Chondrocyte (in vitro differentiated cells): ENCODE measurements around the gene FAM120A. TPM values are rescaled to one million over a fixed set of nuclear protein-coding genes. Genes with fewer than 3 reads are reported as not detected.

ENCODE experiments used
- DNase-seq: peaks from one replicate; pipeline ENCODE4 v3.0.0; 2021; ENCODE audit warnings: mixed read lengths, low spot score
- H3K27ac Mint-ChIP-seq: one replicate; pipeline ENCODE4 v1.8.0; 2021; ENCODE audit warnings: mild to moderate bottlenecking, moderate library complexity, mixed read lengths; ENCODE audit not compliant: unreplicated experiment
- H3K27me3 Mint-ChIP-seq: 2 replicates; pipeline ENCODE4 v1.8.0; 2021; ENCODE audit warnings: low read depth, mixed read lengths
- H3K36me3 Mint-ChIP-seq: 2 replicates; pipeline ENCODE4 v1.8.0; 2021; ENCODE audit warnings: low read depth, mixed read lengths
- H3K4me1 Mint-ChIP-seq: 2 replicates; pipeline ENCODE4 v1.8.0; 2021; ENCODE audit warnings: low read depth, mild to moderate bottlenecking, mixed read lengths
- H3K4me3 Mint-ChIP-seq: one replicate; pipeline ENCODE4 v1.8.0; 2021; ENCODE audit warnings: mild to moderate bottlenecking, moderate library complexity, mixed read lengths; ENCODE audit not compliant: unreplicated experiment
- H3K9me3 Mint-ChIP-seq: 2 replicates; pipeline ENCODE4 v1.8.0; 2021; ENCODE audit warnings: low read depth, mixed read lengths
- total RNA-seq: library from RNA; stranded (reverse); gene quantifications from 3 replicates; pipeline ENCODE4 v1.2.1, GENCODE V29; 2021
- TF ChIP-seq, protein P1 (sequence below): fragments of 200-600 bp; sonication (generic); IDR thresholded peaks from 2 replicates; pipeline ENCODE4 v1.5.0; 2021; ENCODE audit warnings: antibody characterized with exemption, mild to moderate bottlenecking, moderate library complexity

The FAM120A gene
- total RNA-seq, 1 donor from 2014 or later: 89.9 TPM

DNA sequence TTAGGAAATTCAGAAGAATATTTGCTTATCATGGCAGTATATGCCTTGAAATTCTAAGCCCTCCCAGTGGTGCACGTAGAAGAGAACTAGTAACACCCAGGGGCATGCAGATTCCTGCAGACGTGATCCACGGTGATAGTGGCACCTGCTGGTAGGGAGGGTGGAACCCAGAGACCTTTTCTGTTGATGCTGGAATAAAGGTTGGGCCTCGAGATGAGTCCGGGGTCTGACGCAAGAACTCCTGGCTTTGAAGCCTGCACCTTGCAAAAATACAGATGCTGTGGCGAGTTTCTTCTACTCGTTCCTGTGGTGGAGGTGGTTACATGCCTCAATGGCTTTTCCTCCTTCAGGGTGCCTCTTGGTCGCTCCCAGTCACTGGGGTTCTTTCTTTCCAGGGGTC, 85.4 kb downstream of the FAM120A start:
- peaks cover 9% of the 10 kb centered on the region for H3K4me1 Mint-ChIP-seq
- peaks cover 23% of the 10 kb centered on the region for H3K36me3 Mint-ChIP-seq
- no peaks in the 10 kb centered on the region for H3K9me3 Mint-ChIP-seq
- DNase-seq: no peak
- no peak overlapping the region for H3K4me3 Mint-ChIP-seq
- no peak overlapping the region for H3K27ac Mint-ChIP-seq
- TF ChIP-seq, protein P1, sequence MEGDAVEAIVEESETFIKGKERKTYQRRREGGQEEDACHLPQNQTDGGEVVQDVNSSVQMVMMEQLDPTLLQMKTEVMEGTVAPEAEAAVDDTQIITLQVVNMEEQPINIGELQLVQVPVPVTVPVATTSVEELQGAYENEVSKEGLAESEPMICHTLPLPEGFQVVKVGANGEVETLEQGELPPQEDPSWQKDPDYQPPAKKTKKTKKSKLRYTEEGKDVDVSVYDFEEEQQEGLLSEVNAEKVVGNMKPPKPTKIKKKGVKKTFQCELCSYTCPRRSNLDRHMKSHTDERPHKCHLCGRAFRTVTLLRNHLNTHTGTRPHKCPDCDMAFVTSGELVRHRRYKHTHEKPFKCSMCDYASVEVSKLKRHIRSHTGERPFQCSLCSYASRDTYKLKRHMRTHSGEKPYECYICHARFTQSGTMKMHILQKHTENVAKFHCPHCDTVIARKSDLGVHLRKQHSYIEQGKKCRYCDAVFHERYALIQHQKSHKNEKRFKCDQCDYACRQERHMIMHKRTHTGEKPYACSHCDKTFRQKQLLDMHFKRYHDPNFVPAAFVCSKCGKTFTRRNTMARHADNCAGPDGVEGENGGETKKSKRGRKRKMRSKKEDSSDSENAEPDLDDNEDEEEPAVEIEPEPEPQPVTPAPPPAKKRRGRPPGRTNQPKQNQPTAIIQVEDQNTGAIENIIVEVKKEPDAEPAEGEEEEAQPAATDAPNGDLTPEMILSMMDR: peak; percentile 15
- no peaks in the 10 kb centered on the region for H3K27me3 Mint-ChIP-seq

DNA sequence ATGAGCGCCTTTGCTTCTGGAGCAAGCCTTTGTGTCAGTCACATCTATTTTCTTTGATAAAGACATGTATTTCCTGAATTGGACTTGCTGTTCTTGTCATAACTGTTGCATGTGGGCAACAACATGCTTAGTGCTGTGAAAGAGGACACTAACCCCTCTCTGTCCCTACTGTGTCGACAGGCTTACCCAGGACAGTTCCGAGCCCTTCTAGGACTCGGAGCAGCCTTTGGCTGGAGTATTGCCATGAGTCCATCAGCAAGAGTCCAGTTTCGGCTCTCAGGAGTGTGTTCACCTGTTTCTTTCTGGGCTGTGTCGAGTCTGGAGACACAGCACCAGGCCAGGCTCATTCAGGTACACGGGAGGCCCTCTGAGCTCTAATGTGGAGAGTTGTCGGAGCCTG, 88.8 kb downstream of the FAM120A start:
- Mint-ChIP-seq H3K27me3 (no peaks in the 10 kb centered on the region), H3K4me3 (no peak overlapping the region), H3K9me3 (no peaks in the 10 kb centered on the region), H3K4me1 (peaks cover 12% of the 10 kb centered on the region), H3K27ac (no peak overlapping the region), H3K36me3 (peaks cover 12% of the 10 kb centered on the region)
- no peak for DNase-seq
- TF ChIP-seq, protein P1: no peak

DNA sequence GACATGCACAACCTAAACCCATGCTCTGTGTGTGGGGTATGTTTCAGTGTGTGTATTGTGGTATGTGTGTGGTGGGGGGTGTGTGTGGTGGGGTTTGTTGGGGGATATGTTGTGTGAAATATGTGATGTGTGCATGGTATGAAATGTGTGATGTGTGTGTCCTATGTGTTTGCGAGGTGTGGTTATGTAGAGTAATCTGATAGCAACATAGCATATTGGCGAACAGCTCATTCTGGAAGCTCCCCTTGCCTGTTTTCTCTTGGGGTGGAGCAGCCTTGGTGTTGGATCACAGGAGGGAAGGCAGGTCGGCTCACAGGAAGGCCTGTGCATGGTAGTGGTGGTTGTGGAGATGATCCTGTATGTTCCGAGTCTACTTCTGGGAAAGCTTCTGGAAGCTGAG, 89.5 kb downstream of the FAM120A start:
- no peak for DNase-seq
- H3K4me3 Mint-ChIP-seq: no peak overlapping the region
- H3K9me3 Mint-ChIP-seq: no peaks in the 10 kb centered on the region
- no peak overlapping the region for H3K27ac Mint-ChIP-seq
- no peaks in the 10 kb centered on the region for H3K27me3 Mint-ChIP-seq
- TF ChIP-seq, protein P1: no peak
- H3K4me1 Mint-ChIP-seq: peaks cover 12% of the 10 kb centered on the region
- H3K36me3 Mint-ChIP-seq: peaks cover 12% of the 10 kb centered on the region

DNA sequence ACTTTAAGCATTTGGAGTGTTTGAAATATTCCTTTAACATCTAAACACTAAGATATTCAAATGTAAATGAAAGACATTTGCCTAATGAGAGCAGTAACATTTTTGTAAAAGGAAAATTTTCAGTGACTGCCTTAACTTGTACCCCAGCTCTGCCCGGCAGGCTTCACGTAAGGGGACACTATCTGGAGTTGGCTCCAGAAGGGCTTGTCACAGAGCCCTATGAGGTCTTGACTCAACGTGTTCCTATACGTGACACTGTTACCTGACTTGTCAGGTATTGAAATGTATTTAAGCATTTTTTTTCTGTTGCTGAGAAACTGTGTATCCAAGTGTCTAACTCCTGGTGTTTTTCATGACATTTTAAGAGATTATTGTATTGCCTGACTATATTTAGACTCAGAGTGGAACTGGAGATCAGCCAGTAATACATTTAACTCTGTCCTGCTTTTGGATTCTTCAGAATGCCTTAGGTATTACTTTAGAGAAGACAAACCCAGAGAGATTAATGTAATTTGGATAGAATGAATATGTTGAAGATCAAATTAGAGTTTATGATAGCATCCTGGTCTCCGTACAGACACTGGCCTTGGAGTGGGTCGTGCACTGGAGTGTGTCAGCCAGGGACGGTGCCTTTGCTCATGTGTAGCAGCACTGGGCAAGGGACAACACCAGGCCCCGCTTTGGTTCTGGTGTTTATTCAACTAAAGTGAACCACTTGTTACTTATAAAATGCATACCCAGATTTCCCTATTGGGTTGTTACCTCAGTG, 90.3 kb downstream of the FAM120A start:
- Mint-ChIP-seq H3K9me3 (no peaks in the 10 kb centered on the region), H3K4me3 (no peak overlapping the region), H3K36me3 (peaks cover 14% of the 10 kb centered on the region), H3K27me3 (no peaks in the 10 kb centered on the region), H3K27ac (peak overlapping the region; percentile 65), H3K4me1 (peaks cover 12% of the 10 kb centered on the region)
- TF ChIP-seq, protein P1: no peak
- no peak for DNase-seq

DNA sequence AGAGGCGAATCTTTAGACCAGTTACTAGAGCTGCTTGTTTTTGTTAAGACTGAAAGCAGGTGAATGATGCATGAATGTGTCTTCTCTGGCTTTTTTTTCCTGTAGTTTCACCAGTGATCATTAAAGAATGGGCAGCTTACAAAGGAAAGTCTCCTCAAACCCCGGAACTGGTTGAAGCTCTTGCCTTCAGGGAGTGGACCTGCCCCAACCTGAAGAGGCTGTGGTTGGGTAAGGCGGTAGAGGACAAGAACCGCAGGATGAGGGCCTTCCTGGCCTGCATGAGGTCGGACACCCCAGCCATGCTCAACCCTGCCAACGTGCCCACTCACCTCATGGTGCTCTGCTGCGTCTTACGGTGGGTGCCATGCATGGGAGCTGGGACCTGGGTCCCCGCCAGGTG, 91.6 kb downstream of the FAM120A start:
- no peak for DNase-seq
- Mint-ChIP-seq H3K9me3 (no peaks in the 10 kb centered on the region), H3K36me3 (peaks cover 16% of the 10 kb centered on the region), H3K4me3 (no peak overlapping the region), H3K27ac (no peak overlapping the region), H3K4me1 (peaks cover 12% of the 10 kb centered on the region), H3K27me3 (no peaks in the 10 kb centered on the region)
- TF ChIP-seq, protein P1: no peak
